Neural crest cell (in vitro differentiated cells): ENCODE data around the gene ZRANB2. TPM values are rescaled to one million over a fixed set of nuclear protein-coding genes. Genes with fewer than 3 reads are reported as not detected.
A peak's percentile ranks its signal among the peaks of the same experiment; 100 is the strongest.

Experiments used
- DNase-seq: peaks from one replicate; pipeline ENCODE4 v3.0.0; 2021; ENCODE audit warnings: low read depth, mixed read lengths, low spot score
- H3K27ac Mint-ChIP-seq: one replicate; pipeline ENCODE4 v1.8.0; 2021; ENCODE audit warnings: mild to moderate bottlenecking, mixed read lengths; ENCODE audit not compliant: unreplicated experiment
- H3K27me3 Mint-ChIP-seq: 2 replicates; pipeline ENCODE4 v1.8.0; 2021; ENCODE audit warnings: low read depth, mild to moderate bottlenecking, mixed read lengths
- H3K36me3 Mint-ChIP-seq: 2 replicates; pipeline ENCODE4 v1.8.0; 2021; ENCODE audit warnings: low read depth, mild to moderate bottlenecking, mixed read lengths
- H3K4me1 Mint-ChIP-seq: 2 replicates; pipeline ENCODE4 v1.8.0; 2021; ENCODE audit warnings: mixed read lengths
- H3K4me3 Mint-ChIP-seq: one replicate; pipeline ENCODE4 v1.8.0; 2021; ENCODE audit warnings: mild to moderate bottlenecking, mixed read lengths
- H3K9me3 Mint-ChIP-seq: 2 replicates; pipeline ENCODE4 v1.8.0; 2021; ENCODE audit warnings: mixed read lengths
- CTCF ChIP-seq: fragments of 200-600 bp; sonication (generic); conservative IDR thresholded peaks from 2 replicates; pipeline ENCODE4 v1.5.0; 2021; ENCODE audit warnings: antibody characterized with exemption, mild to moderate bottlenecking
- total RNA-seq: library from RNA; stranded (reverse); gene quantifications from 2 replicates; pipeline ENCODE4 v1.2.1, GENCODE V29; 2021

The ZRANB2 gene
- total RNA-seq, 1 donor from 2014 or later, result 113 TPM

DNA sequence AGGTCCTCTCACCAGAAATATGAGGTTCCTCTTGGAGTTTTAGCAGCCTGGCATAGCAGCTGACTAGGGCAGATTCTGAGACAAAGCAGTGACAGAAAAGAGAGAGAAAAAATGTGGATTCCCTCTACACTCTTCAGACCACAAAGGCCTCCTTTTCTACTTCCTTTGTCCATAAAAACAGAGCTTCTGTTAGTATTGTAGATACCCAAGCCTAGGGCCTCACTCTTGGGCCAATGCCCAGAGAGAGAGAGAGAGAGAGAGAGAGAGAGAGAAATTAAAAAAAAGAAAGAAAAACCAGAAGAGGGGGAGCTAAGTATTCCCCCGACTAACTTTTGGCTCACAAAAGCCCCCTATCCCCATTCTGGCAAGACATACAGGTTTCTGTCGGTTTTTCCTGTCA, 2.4 kb upstream of the ZRANB2 start:
- Mint-ChIP-seq H3K27me3 (peaks cover 54% of the 10 kb centered on the region), H3K36me3 (peaks cover 3% of the 10 kb centered on the region), H3K9me3 (peaks cover 7% of the 10 kb centered on the region), H3K27ac (no peak overlapping the region), H3K4me3 (peak overlapping the region; percentile 44), H3K4me1 (peaks cover 25% of the 10 kb centered on the region)
- TF ChIP-seq CTCF, result no peak
- DNase-seq, result no peak

DNA sequence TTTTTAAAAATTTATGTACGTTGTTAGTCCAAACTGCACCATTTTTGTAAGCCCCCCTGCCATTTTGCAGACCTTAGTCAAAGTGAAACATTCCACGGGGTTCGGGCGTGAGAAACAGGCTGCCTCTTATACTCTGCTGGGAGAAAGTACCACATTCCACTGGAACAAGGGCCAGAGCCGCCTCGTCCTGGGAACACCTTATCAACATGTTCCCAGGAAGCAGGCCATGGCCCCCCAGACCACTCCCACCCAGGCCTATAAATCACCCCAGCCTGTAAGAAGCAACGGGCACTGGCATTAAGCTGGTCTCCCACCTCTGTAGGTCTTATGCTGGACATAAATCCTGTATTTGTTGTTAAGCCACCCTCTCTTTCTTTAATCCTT, 854 bp upstream of the ZRANB2 start:
- Mint-ChIP-seq H3K4me1 (peaks cover 25% of the 10 kb centered on the region), H3K9me3 (peaks cover 7% of the 10 kb centered on the region), H3K4me3 (peak overlapping the region; percentile 99), H3K36me3 (peaks cover 3% of the 10 kb centered on the region), H3K27me3 (peaks cover 45% of the 10 kb centered on the region), H3K27ac (no peak overlapping the region)
- TF ChIP-seq CTCF, result no peak
- DNase-seq, result no peak

DNA sequence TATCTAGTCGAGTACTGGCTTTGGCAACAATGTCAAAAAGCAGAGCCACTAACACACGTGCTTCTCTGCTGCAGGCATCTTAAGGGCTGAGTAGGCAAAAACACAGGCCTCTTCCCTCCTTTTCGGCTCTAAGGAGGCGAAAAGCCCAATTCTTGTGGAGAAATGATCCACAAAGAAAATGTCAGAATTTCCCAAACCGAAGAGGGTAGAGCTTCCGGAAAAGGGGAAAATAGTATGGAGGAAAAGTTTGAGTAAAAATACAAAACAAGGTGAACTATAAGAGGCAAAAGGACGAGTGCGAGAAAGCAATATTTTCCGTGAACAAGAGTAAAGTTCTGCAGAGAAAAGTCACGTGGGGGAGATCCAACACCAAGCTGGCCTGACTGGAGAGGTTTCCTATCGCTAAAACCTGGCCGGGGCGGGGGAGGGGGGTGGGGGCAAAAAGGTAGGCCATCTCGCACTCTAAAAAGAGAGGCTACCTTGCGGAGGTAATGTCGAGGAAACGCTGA, 551 bp downstream of the ZRANB2 start:
- Mint-ChIP-seq H3K9me3 (peaks cover 7% of the 10 kb centered on the region), H3K27ac (peak overlapping the region; percentile 100), H3K27me3 (peaks cover 34% of the 10 kb centered on the region), H3K4me3 (peak overlapping the region; percentile 99), H3K4me1 (peaks cover 25% of the 10 kb centered on the region), H3K36me3 (peaks cover 5% of the 10 kb centered on the region)
- no peak for DNase-seq
- no peak for TF ChIP-seq CTCF

GRCh38 chr1:71074681-71075080, 6.2 kb downstream of the ZRANB2 start:
- peaks cover 8% of the 10 kb centered on the region for H3K4me1 Mint-ChIP-seq
- H3K27me3 Mint-ChIP-seq, result no peaks in the 10 kb centered on the region
- peaks cover 18% of the 10 kb centered on the region for H3K36me3 Mint-ChIP-seq
- no peaks in the 10 kb centered on the region for H3K9me3 Mint-ChIP-seq
- no peak for DNase-seq
- TF ChIP-seq CTCF, result no peak
- H3K27ac Mint-ChIP-seq, result no peak overlapping the region
- no peak overlapping the region for H3K4me3 Mint-ChIP-seq

DNA sequence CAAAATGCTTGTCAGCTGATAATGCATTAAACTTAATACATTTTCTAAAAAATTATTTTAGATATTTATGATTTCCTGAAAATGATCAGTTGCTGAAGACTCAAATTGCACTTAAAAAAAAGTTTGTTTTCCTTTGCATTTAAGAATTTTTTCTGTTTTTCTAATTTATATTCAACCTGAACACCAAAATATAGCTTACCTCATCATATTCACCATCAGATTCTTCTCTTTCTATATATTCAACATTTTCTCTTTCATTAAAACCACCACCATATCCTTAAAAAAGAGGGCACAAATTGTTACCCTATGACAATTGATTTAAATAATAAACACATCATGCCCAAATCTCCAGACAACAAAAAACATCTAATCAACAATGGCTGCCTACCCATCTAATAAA, 8.6 kb downstream of the ZRANB2 start:
- no peak for TF ChIP-seq CTCF
- no peak for DNase-seq
- Mint-ChIP-seq H3K4me1 (no peaks in the 10 kb centered on the region), H3K4me3 (no peak overlapping the region), H3K27ac (no peak overlapping the region), H3K27me3 (no peaks in the 10 kb centered on the region), H3K9me3 (no peaks in the 10 kb centered on the region), H3K36me3 (peaks cover 18% of the 10 kb centered on the region)

DNA sequence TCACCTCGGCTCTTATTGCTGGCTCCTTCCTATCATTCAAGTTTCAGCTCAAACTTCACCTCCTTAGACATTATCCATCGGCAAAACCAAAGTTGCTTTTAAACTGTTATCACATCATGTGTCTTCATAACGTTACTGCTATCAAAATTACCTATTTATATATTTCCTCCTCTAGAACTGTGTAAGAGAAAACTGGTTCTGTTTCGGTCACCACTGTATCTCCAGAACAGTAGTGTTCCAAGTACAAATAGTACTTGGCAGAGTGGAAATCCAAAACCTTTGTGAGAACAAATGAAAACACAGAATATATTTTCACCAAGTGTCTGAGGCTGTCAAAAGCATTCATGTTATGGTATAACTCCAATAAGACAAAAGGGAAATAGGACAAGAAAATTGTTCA, 9.1 kb downstream of the ZRANB2 start:
- H3K27ac Mint-ChIP-seq, result no peak overlapping the region
- no peak overlapping the region for H3K4me3 Mint-ChIP-seq
- no peaks in the 10 kb centered on the region for H3K9me3 Mint-ChIP-seq
- DNase-seq, result no peak
- H3K4me1 Mint-ChIP-seq, result no peaks in the 10 kb centered on the region
- no peak for TF ChIP-seq CTCF
- peaks cover 18% of the 10 kb centered on the region for H3K36me3 Mint-ChIP-seq
- H3K27me3 Mint-ChIP-seq, result no peaks in the 10 kb centered on the region
